Psoas muscle (tissue), 8 donors: ENCODE results near the gene PALM2AKAP2. TPM values are rescaled to one million over a fixed set of nuclear protein-coding genes. Genes with fewer than 3 reads are reported as not detected.

Source experiments
- ATAC-seq, 4 donors: fragments of 200-7000 bp; cut with Tn5 transposase; one replicate each; pipeline ENCODE4 v1.9.1; 2020; ENCODE audit warnings: moderate library complexity in 3 of 4, mild to moderate bottlenecking in 2 of 4
- DNase-seq, 2 donors: peaks; one replicate each; pipeline ENCODE4 v3.0.0-alpha.2; 2020
- H3K27ac ChIP-seq: fragments of 200-600 bp; one replicate; pipeline ENCODE4 v1.8.0; 2022
- H3K27me3 ChIP-seq, 3 donors: fragments of 200-600 bp in 1 of 3; one replicate each; pipeline versions ENCODE4 v1.6.1 to v1.8.0; 2013 to 2022; ENCODE audit warnings: low read length in 2 of 3, mild to moderate bottlenecking in 2 of 3, moderate library complexity in 1 of 3; ENCODE audit not compliant: insufficient read depth in 3 of 3
- H3K36me3 ChIP-seq, 2 donors: fragments of 200-600 bp in 1 of 2; one replicate each; pipeline versions ENCODE4 v1.6.1 to v1.8.0; 2013 to 2022; ENCODE audit warnings: low read depth in 1 of 2, mild to moderate bottlenecking in 1 of 2, moderate library complexity in 1 of 2; ENCODE audit not compliant: insufficient read depth in 1 of 2
- H3K4me1 ChIP-seq: fragments of 200-600 bp; one replicate; pipeline ENCODE4 v1.8.0; 2022
- H3K4me3 ChIP-seq: fragments of 200-600 bp; one replicate; pipeline ENCODE4 v1.8.0; 2022; ENCODE audit warnings: mild to moderate bottlenecking
- H3K9me3 ChIP-seq: fragments of 200-600 bp; one replicate; pipeline ENCODE4 v1.8.0; 2022
- WGBS, 3 donors: extraction: QIAGEN DNeasy Blood & Tissue Kit; methylation state at CpG; one replicate each; pipeline versions ENCODE4 v1.1.6 to v1.1.7; 2013; 5-methylcytosine and 5-hydroxymethylcytosine counted together
- intact Hi-C, 2 donors: fragments of 100-400 bp; cut with DNase I; formaldehyde crosslinking; loops; one replicate each; pipeline versions ENCODE4 v1.11.0 to v1.14.2; 2022
- long read RNA-seq, 2 donors: library from polyadenylated mRNA; unstranded; transcript quantifications; one replicate each; pipeline ENCODE4 v2.0.0, GENCODE V29; 2021
- polyA plus RNA-seq, 3 donors: library from polyadenylated mRNA; stranded (reverse); fragments of 200-250 nt; gene quantifications; one replicate each; pipeline ENCODE4 v1.2.3, GENCODE V29; 2013
- total RNA-seq, 4 donors: library from RNA; stranded (reverse); fragmentation: NEBNext Ultra II Directional in 2 of 4; extraction: Animal tissue kit (Norgen Biotek cat#: 25700) in 2 of 4; gene quantifications; one replicate each; pipeline versions ENCODE4 v1.2.1 to v1.2.4, GENCODE V29; 2021 to 2023
- TF ChIP-seq, protein P1 (sequence below): fragments of 200-600 bp; IDR thresholded peaks from one replicate; pipeline ENCODE4 v1.8.0; 2022; ENCODE audit warnings: antibody characterized with exemption
- donor health status: healthy with polysubstance abuse.
- donor health status: DM: no; HTN: no; CAD: no; lungs with moderate emphysema.
- donor health status: Bipolar disorder and iron deficiency.
- donor health status: healthy.
- donor health status: DM: yes; HTN: yes; CAD: no.
- donor health status: DM: no; HTN: no; CAD: no.
- donor health status: DM: no; HTN: no; CAD: no.
- donor health status: DM: yes; HTN: yes; CAD: no.

Gene PALM2AKAP2
- total RNA-seq (10 to 100 TPM in 2 of 4 donors, 1 to 10 TPM in 2; 1.1 to 16.6 (median 11.2) TPM), polyA plus RNA-seq (1 to 10 TPM in 1 of 3 donors, under 1 TPM in 2; 0.16 to 1.6 (median 0.17) TPM)
- long read RNA-seq, donor 1, partial matches to known transcripts: 0 of 1 reads
- long read RNA-seq, donor 1, other reads (novel, unspliced or antisense): 1 of 1 reads
- long read RNA-seq, donor 2, partial matches to known transcripts: 1 of 1 reads
- long read RNA-seq, donor 2, other reads (novel, unspliced or antisense): 0 of 1 reads

DNA sequence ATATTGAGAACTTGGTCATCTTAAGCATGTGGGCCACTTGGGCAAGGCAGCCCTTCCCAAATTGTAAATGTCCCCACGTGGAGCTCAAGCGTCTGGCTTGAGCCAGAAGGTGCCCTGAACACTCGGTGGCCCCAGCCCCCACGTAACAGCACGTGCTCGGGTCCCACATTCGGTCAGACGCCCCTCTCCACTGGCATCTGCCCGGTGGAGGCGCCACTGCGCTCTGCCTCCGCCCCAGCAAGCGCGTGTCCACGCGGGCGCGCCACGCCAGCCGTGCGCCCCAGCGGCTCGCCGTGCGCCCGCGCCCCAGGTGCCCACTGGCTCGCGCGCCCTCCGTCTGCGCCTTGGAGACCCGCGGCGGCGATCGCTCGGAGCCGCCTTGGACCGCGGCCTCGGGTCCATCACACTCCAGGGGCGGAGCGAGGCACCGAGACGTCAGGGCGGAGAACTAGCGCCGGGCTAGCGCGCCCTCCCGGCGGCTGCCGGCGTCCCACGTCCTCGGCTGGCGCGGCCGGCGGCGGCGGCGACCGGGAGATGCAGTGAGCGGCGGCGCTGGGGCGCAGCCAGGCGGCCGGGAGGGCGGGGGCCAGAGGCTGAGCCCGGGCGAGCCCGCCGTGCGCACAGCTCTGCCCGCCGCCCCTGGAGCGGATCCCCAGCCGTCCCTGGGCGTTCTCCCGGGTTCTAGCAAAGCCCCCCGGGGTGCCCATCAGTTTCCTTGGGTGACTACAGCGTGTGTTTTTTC is at the start of gene PALM2AKAP2:
TSS of gene PALM2AKAP2 (plus strand) at position 488 of the 742 bp plus-strand sequence. CDS start 291 bp downstream, outside the sequence.
- TF ChIP-seq, protein P1, sequence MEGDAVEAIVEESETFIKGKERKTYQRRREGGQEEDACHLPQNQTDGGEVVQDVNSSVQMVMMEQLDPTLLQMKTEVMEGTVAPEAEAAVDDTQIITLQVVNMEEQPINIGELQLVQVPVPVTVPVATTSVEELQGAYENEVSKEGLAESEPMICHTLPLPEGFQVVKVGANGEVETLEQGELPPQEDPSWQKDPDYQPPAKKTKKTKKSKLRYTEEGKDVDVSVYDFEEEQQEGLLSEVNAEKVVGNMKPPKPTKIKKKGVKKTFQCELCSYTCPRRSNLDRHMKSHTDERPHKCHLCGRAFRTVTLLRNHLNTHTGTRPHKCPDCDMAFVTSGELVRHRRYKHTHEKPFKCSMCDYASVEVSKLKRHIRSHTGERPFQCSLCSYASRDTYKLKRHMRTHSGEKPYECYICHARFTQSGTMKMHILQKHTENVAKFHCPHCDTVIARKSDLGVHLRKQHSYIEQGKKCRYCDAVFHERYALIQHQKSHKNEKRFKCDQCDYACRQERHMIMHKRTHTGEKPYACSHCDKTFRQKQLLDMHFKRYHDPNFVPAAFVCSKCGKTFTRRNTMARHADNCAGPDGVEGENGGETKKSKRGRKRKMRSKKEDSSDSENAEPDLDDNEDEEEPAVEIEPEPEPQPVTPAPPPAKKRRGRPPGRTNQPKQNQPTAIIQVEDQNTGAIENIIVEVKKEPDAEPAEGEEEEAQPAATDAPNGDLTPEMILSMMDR: peak; percentile 24
- DNase-seq (peak; percentile 74), ATAC-seq (peak; percentile 82 to 91 (median 84))
- Histone ChIP-seq H3K27me3 (peaks cover 0 to 12% (median 5%) of the 10 kb centered on the region in 3 donors), H3K27ac (no peak within 1 kb of the TSS), H3K9me3 (no peaks in the 10 kb centered on the region), H3K36me3 (no peaks in the 10 kb centered on the region), H3K4me3 (peak within 1 kb of the TSS; percentile 70), H3K4me1 (no peaks in the 10 kb centered on the region)
- intact Hi-C loops: no loop called here
- WGBS, 3 donors: 0 to 2% (median 1%) methylated on average over 55 to 85 of the region's 85 CpGs

DNA sequence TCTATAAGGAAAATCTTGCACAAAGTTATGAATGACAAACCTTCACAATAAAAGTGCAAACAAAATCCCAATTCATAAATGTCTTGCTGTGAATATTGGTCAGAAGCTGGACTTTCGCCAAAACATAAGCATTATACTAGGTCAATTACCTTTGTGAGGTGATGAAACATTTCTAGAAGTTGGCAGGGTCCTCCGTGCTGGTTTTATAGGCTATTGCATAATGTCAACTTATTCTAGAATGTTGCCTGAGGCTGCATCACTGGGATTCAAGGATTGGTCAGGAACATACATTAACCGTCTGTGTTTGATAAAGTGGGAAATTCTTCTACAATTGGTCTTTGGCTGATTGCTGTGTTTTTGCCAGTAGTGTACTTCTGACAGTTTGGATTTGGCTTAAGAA is 49.8 kb upstream of the PALM2AKAP2 start:
- H3K27ac ChIP-seq: no peak overlapping the region
- intact Hi-C loops: no loop called here
- TF ChIP-seq, protein P1: no peak
- 63 to 65% (median 64%) methylated on average over 3 of the region's 3 CpGs for WGBS, 3 donors
- H3K4me3 ChIP-seq: no peak overlapping the region
- ATAC-seq (no peak), DNase-seq (no peak)
- H3K36me3 ChIP-seq: no peaks in the 10 kb centered on the region
- no peaks in the 10 kb centered on the region for H3K9me3 ChIP-seq
- H3K4me1 ChIP-seq: no peaks in the 10 kb centered on the region
- no peaks in the 10 kb centered on the region for H3K27me3 ChIP-seq

DNA sequence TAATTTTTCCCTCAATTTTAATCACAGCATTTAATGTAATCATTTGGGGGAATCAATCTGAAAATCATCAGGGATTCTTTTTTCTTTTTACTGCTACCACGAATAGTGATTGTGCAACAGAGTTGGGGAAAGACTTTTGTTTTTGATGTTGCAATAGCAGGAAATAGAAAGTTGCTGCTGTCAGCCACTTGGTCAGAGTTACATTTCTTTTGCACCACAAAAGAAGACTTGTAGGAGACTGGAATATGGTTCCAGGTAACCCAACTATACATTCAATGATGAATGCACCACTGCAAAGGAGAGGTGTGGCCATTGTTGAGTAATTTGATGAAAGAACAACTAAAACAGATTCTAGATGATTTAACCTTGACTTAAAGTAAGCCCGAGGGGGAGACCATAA is 46.3 kb upstream of the PALM2AKAP2 start:
- ATAC-seq: no peak
- Histone ChIP-seq H3K4me1 (no peaks in the 10 kb centered on the region), H3K9me3 (no peaks in the 10 kb centered on the region), H3K27ac (no peak overlapping the region), H3K36me3 (no peaks in the 10 kb centered on the region), H3K27me3 (no peaks in the 10 kb centered on the region), H3K4me3 (no peak overlapping the region)
- DNase-seq: no peak
- intact Hi-C loops: no loop called here
- TF ChIP-seq, protein P1: no peak
- 47 to 51% (median 50%) methylated on average over 2 of the region's 2 CpGs for WGBS, 3 donors

DNA sequence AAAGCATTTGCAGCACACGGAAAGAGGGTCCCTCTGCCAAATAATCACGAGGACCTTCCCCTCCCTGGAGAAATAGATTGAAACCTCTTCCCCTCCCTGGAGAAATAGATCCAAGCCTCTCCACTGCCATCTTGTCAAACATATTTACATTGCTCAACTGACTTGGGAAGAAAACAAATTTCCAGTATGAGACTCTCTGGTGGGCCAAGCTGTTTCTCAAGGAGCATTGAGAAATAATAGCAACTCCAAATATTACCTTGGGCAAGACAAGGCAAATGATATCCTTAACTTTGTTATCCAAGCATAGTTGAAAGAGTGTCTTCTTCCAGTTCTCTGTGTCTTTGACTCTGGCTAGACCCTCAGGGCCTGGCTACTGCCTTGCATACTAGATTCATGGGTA is 45.2 kb upstream of the PALM2AKAP2 start:
- TF ChIP-seq, protein P1: no peak
- ATAC-seq: no peak
- Histone ChIP-seq H3K27ac (no peak overlapping the region), H3K36me3 (no peaks in the 10 kb centered on the region), H3K9me3 (no peaks in the 10 kb centered on the region), H3K4me3 (no peak overlapping the region), H3K4me1 (no peaks in the 10 kb centered on the region), H3K27me3 (no peaks in the 10 kb centered on the region)
- WGBS, 3 donors: 56 to 71% (median 68%) methylated on average over 2 of the region's 2 CpGs
- DNase-seq: no peak
- intact Hi-C loops: no loop called here
